ENCODE measurements around the gene LDB3.

GRCh38 chr10:86671985-86672710 lies 3.8 kb downstream of the LDB3 start:
- TF ChIP-seq CTCF (conservative IDR thresholded peaks at IDR 0.05; ENCODE audit: low read depth, low read length) (no peak), EZH2 (IDR thresholded peaks at IDR 0.05; ENCODE audit: low read length, unreplicated experiment) (no peak), EZH2phosphoT487 (IDR thresholded peaks at IDR 0.05; ENCODE audit: borderline replicate concordance, low read length) (no peak)
